Measurements from ENCODE around the gene AGAP5.

AGAP5 gene

GRCh38 chr10:73645251-73645650 is 52.7 kb downstream of the AGAP5 start:
- no peak for TF ChIP-seq POLR2AphosphoS5 (IDR thresholded peaks at IDR 0.05; ENCODE audit: low read depth, low read length)
- TF ChIP-seq SIN3A (IDR thresholded peaks at IDR 0.05; ENCODE audit: borderline replicate concordance, insufficient read depth, low read length), result no peak
- no peak for TF ChIP-seq TAF1 (IDR thresholded peaks at IDR 0.05; ENCODE audit: borderline replicate concordance, insufficient read depth, low read length)
- TF ChIP-seq REST (IDR thresholded peaks at IDR 0.05; ENCODE audit: insufficient read depth in 1 of 2, low read depth in 2 of 2, low read length in 2 of 2), result no peak
- no peak for TF ChIP-seq FOXP2 (optimal IDR thresholded peaks at IDR 0.05; ENCODE audit: borderline replicate concordance, extremely low read depth, extremely low read length, insufficient read depth)

GRCh38 chr10:73644767-73645166 is 53.1 kb downstream of the AGAP5 start:
- no peak for TF ChIP-seq SIN3A (IDR thresholded peaks at IDR 0.05; ENCODE audit: borderline replicate concordance, insufficient read depth, low read length)
- TF ChIP-seq REST (IDR thresholded peaks at IDR 0.05; ENCODE audit: insufficient read depth in 1 of 2, low read depth in 2 of 2, low read length in 2 of 2), result no peak
- no peak for TF ChIP-seq FOXP2 (optimal IDR thresholded peaks at IDR 0.05; ENCODE audit: borderline replicate concordance, extremely low read depth, extremely low read length, insufficient read depth)
- no peak for TF ChIP-seq POLR2AphosphoS5 (IDR thresholded peaks at IDR 0.05; ENCODE audit: low read depth, low read length)
- no peak for TF ChIP-seq TAF1 (IDR thresholded peaks at IDR 0.05; ENCODE audit: borderline replicate concordance, insufficient read depth, low read length)

GRCh38 chr10:73644015-73644743 is 53.7 kb downstream of the AGAP5 start:
- TF ChIP-seq FOXP2 (optimal IDR thresholded peaks at IDR 0.05; ENCODE audit: borderline replicate concordance, extremely low read depth, extremely low read length, insufficient read depth), result no peak
- no peak for TF ChIP-seq SIN3A (IDR thresholded peaks at IDR 0.05; ENCODE audit: borderline replicate concordance, insufficient read depth, low read length)
- TF ChIP-seq REST (IDR thresholded peaks at IDR 0.05; ENCODE audit: insufficient read depth in 1 of 2, low read depth in 2 of 2, low read length in 2 of 2), result no peak
- TF ChIP-seq TAF1 (IDR thresholded peaks at IDR 0.05; ENCODE audit: borderline replicate concordance, insufficient read depth, low read length), result no peak
- TF ChIP-seq POLR2AphosphoS5 (IDR thresholded peaks at IDR 0.05; ENCODE audit: low read depth, low read length), result no peak

GRCh38 chr10:73643362-73643761 is 54.5 kb downstream of the AGAP5 start:
- no peak for TF ChIP-seq POLR2AphosphoS5 (IDR thresholded peaks at IDR 0.05; ENCODE audit: low read depth, low read length)
- no peak for TF ChIP-seq SIN3A (IDR thresholded peaks at IDR 0.05; ENCODE audit: borderline replicate concordance, insufficient read depth, low read length)
- no peak for TF ChIP-seq FOXP2 (optimal IDR thresholded peaks at IDR 0.05; ENCODE audit: borderline replicate concordance, extremely low read depth, extremely low read length, insufficient read depth)
- no peak for TF ChIP-seq REST (IDR thresholded peaks at IDR 0.05; ENCODE audit: insufficient read depth in 1 of 2, low read depth in 2 of 2, low read length in 2 of 2)
- no peak for TF ChIP-seq TAF1 (IDR thresholded peaks at IDR 0.05; ENCODE audit: borderline replicate concordance, insufficient read depth, low read length)

Data from PFSK-1 (cell line).